Umbilical cord (tissue), 2 donors: ENCODE measurements around the gene CLCNKB. TPM values are rescaled to one million over a fixed set of nuclear protein-coding genes. Genes with fewer than 3 reads are reported as not detected.
"Not testable (repeated sequence)": the region's sequence is repeated elsewhere in the genome, so short reads cannot be mapped to it uniquely, and the experiment has no call there.

Source experiments
- DNase-seq: peaks from one replicate; pipeline ENCODE4 v3.0.0-alpha.2; 2015; ENCODE audit warnings: low spot score
- total RNA-seq: library from RNA; depleted of rRNA; stranded (reverse); fragments of >200 nt; gene quantifications from one replicate; pipeline ENCODE4 v1.2.3, GENCODE V29; 2014; ENCODE audit warnings: low replicate concordance; ENCODE audit not compliant: insufficient read depth

Gene CLCNKB
- total RNA-seq, 1 donor from 2014 or later = not detected

DNA sequence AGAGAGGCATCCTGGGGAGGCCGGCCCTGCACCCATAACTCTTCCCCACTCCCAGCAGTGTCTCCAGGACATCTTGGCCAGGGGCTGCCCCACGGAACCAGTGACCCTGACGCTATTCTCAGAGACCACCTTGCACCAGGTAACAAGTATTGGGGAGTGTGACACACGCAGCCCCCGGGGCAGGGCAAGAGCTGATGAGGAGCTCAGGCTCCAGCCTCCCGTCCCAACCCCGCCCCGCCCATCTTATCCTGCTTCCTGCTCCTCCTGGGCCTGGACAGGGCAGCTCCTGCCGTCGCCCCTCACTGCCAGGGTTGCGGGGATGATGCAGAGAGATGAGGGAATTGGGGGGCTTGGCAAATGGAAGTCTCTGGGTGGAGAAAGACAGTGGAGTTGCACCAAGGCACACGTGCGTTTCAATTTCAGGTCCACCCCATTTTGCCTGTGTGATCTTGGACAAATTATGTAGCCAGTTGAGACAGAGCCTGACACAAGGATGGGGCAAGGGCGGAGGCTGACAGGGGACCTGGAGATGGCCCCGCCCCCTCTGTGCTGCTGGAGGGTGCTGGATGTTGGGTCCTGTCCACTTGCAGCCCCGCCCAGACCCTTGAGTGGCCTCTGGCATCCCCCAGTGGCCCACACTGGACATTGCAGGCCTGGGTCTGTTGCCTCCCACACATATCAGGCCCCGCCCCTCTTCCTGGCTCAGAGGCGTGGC is 11.0 kb upstream of the CLCNKB start:
- peak; percentile 89 for DNase-seq

DNA sequence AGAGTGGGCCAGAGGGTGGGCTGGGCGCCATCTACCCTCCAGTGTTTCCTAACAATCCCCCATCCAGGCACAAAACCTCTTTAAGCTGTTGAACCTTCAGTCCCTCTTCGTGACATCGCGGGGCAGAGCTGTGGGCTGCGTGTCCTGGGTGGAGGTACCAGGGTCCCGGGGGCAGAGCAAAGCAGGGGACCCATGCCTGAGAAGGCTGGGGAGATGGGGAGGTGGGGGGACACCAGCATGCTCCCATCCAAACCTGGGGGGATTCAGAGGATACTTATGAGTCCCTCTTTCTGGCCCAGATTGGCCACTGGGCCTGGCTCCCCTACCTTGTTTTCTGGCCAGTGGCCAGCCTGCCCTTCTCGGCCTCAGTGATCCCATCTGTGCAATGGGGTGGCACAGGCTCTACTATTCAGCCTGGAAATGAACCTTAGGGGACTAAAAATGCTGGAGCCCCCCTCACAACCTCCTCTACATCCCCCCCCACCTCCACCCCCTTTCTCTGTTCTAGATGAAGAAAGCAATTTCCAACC is 10.4 kb upstream of the CLCNKB start:
- DNase-seq = not testable (repeated sequence)

DNA sequence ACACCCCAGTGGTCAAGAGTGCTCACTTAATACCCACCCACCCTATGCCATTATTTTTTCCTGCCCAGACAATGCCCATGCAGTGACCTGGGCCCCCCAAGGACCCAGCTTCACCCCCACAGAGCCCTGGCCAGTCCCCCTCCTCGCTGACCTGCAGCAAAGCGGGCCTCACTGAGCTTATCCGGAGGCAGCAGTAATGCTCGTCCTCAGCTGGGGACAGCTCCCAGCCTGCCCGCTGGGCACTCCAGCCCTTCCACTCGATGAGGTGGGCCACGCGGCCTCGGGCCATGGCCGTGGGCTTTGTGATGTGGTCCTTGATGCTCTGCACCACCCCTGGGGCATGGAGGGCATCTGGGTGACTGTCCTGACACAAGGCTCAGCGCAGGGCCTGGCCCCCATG is 7.1 kb upstream of the CLCNKB start:
- DNase-seq = not testable (repeated sequence)

- DNase-seq = no peak
These were observed 5.0 kb upstream of the CLCNKB start for GRCh38 chr1:16038620-16038912.

DNA sequence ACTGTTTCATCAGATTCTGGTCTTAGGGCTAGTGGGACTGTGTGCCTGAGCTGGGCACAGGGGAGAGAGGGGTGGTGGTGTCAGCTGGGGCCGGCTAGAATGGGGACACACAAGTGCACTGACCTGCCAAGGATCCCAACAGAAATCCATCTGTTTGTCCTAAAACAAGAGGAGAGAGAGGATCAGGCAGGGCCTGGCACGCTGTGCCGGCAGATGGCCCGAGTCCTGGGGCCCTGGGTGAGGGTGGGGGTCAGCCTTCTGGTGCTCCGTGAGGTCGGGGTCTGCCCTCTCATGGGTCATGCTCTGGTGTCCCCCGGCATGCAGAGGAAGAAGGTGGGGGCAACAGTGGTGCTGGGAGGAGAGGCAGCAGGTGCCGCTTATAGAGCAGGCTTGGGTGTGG is 3.7 kb upstream of the CLCNKB start:
- not testable (repeated sequence) for DNase-seq

GRCh38 chr1:16041200-16041599 is 2.4 kb upstream of the CLCNKB start:
- DNase-seq = no peak

- DNase-seq = no peak
These were observed 1.5 kb upstream of the CLCNKB start for GRCh38 chr1:16042096-16042495.

- DNase-seq = not testable (repeated sequence)
These were observed 928 bp upstream of the CLCNKB start for GRCh38 chr1:16042654-16043053.

DNA sequence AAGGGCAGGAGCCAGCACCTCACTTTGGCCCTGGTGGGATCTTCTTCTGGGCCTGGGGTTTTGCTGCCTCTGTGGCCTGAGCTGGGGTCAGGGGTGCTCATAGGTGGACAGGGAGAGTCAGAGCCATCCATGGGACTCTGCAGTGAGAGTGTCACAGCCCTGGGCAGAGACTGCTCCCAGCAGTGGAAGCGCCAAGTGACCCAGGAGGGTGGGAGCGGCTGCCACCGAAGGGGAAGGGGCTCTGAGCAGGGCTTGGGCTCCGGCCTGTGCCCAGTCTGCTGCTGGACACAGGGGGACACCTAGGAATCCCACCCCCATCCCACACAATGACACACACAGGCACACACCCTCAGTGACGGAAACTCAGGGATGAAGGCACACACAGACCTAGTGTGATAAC is 368 bp downstream of the CLCNKB start:
- DNase-seq = no peak

DNA sequence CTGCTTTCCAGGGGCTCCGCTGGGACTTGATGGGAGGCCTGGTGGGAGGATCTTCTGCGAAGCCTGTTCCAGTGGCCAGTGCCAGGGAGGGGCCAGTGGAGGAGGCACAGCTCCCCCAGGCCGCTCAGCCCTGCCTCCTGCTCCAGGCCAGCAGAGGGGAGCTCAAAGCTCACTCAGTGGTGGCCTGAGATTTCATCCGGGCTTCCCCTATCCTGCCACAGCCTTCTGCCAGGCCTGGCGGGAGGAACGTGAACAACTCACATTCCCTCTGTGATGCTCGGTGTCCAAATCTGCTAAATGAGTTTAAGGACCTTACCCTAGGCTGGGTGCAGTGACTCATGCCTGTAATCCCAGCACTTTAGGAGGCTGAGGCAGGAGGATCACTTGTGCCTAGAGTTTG is 3.3 kb downstream of the CLCNKB start:
- no peak for DNase-seq

- DNase-seq = no peak
These were observed 4.4 kb downstream of the CLCNKB start for GRCh38 chr1:16047791-16048475.

DNA sequence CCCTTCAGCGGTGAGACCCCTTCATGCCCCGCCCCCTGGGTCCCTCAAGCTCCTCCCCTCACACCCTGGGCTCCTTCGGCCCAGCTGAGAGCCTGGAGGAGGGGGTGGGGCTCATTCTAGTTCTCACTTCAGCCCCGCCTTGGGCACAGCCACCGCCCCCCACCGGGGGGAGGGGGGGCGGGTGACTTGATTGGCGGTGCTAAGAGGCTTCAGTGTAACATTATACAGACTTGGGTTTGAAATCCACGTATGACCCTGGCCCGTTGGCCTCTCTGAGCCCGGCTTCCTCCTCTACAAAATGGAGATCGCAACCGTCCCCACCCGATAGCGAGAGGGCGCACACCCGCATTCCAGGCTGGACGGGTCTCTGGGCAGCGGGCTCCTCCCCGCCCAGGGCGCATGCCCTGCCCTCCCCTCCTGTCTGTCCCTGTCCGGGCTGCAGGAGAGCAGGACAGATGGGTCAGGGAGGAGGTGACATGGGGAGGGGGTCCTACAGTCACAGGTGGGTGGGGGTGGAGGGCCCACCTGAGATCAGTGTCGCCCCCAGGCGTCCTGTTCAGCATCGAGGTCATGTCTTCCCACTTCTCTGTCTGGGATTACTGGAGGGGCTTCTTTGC is 5.1 kb downstream of the CLCNKB start:
- peak; percentile 84 for DNase-seq

GRCh38 chr1:16050328-16050727 is 6.7 kb downstream of the CLCNKB start:
- no peak for DNase-seq

GRCh38 chr1:16051039-16051438 is 7.5 kb downstream of the CLCNKB start:
- no peak for DNase-seq

DNA sequence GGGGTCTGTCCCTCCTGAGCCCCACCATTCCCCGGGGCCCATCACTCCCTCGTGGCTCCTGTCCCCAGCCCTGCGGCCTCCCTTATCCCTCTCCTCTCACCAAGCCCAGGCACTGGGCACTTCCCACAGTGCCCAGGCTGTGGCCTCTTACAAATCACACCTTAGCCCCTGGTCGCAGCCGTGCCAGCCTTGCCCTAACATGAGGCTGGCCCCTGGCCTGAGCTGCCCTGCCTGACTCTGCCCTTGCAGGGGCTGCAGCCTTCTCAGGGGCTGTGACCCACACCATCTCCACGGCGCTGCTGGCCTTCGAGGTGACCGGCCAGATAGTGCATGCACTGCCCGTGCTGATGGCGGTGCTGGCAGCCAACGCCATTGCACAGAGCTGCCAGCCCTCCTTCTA is 8.4 kb downstream of the CLCNKB start:
- DNase-seq = not testable (repeated sequence)

- no peak for DNase-seq
These were observed 10.4 kb downstream of the CLCNKB start for GRCh38 chr1:16053781-16054502.

DNA sequence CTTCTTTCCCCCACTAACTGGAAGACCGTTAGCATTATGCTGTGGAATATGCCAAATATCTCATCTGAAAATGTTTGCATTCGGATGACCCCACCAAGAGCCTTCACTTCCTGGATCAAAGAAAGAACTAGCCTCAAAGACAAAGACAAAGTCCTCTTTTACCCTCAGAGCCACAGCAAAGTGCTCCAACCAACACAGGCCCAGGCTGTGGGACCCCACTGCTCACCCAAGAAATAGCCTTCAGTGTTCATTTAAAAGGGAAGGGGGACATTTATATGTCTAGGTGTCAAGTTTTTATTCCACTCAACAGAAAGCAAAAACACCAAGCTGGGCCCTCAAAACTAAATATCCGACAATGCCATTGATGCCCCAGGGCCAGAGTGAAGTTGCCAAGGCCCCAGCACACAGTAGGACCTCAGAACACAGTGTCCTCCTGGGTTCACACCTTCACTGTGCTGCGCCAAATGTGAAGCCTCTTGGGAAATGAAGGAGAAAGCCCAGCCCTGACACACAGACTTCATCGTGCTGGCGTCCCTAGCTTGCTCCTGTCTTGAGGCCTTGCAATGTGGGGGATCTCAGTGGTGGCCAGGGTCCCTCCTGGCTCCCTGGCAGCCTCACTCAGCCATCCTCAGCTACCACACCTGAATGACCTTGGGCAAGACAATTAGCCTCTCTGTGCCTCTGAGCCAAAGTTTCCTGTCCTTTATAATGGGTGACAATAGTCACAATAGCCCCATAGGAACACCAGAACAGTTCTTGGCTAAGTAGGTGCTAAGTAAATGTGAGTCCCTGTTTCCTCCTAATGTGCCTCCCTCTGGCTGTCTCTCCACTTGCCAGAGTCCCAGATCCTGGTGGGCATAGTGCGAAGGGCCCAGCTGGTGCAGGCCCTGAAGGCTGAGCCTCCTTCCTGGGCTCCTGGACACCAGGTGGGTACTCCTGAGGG is 11.3 kb downstream of the CLCNKB start:
- DNase-seq = no peak

DNA sequence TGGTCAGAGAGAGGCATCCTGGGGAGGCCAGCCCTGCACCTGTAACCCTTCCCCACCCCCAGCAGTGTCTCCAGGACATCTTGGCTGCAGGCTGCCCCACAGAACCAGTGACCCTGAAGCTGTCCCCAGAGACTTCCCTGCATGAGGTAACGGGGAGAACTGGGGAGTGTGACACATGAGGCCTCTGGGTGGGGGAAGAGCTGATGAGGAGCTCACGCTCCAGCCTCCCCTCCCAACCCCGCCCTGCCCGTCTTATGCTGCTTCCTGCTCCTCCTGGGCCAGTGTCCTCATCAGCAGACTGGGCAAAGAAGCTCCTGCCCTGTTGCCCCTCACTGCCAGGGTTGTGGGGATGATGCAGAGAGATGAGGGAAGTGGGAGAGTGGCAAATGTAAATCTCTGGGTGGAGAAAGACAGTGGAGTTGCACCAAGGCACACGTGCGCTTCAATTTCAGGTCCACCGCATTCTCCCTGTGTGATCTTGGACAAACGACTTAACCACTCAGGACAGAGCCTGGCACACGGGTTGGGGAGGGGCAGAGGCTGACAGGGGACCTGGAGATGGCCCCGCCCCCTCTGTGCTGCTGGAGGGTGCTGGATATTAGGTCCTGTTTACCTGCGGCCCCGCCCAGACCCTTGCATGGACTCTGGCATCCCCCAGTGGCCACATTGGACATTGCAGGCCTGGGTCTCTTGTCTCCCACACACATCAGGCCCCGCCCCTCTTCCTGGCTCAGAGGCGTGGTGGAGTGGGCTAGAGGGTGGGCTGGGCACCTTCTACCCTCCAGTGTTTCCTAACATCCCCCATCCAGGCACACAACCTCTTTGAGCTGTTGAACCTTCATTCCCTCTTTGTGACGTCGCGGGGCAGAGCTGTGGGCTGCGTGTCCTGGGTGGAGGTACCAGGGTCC is 12.3 kb downstream of the CLCNKB start:
- peak; percentile 79 for DNase-seq

DNA sequence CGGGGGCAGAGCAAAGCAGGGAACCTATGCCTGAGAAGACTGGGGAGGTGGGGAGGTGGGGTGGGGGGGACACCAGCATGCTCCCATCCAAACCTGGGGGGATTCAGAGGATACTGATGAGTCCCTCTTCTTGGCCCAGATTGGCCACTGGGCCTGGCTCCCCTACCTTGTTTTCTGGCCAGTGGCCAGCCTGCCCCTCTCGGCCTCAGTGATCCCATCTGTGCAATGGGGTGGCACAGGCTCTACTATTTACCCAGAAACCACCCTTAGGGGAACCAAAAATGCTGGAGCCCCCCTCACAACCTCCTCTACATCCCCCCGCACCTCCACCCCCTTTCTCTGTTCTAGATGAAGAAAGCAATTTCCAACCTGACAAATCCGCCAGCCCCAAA is 12.9 kb downstream of the CLCNKB start:
- not testable (repeated sequence) for DNase-seq
